ENCODE results near the gene XRN2. TPM values are rescaled to one million over a fixed set of nuclear protein-coding genes. Genes with fewer than 3 reads are reported as not detected.

The XRN2 gene
- total RNA-seq, 1 experiment from 2014 or later: 78.3 TPM

- POLR2A ChIA-PET (ENCODE audit: unreplicated experiment): no interaction called here
- peaks cover 75% of the 10 kb centered on the region for H3K79me2 ChIP-seq (ENCODE audit: low read depth)
Measured at GRCh38 chr20:21309678-21310467, 6.7 kb downstream of the XRN2 start.

DNA sequence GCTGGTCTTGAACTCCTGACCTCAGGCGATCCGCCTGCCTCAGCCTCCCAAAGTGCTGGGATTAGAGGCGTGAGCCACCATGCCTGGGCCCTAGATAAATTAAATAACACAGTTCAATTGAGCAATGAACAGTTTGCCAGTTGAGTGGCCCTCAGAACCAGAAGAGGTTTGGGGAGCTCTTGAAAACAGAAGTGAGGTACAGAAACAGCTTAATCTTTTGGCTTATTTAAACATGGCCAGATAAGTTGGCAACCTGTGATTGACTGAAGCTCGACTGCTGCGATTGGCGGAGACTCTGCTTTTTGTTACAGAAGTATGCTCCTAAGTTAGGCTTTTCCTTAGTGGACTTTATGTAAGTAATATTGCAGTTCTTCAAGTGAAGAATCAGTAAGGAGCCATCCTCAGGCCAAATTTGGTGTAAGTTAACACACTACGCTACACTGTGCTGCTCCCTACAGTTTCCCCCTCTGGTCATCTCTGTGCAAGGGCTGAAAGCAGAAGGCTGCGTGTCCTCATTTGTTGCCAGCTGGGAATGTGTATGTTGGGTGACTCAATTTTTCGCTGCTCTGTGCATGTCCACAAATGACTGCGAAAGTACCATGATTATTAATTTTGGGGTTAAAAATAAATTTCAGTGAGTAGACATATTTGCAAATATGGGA is 9.8 kb downstream of the XRN2 start:
- no TSS peak for BruUV-seq (replicated peaks)
- no peak overlapping the region for H3K27ac ChIP-seq
- peaks cover 99% of the 10 kb centered on the region for H4K20me1 ChIP-seq (ENCODE audit: insufficient read depth)
- H3K4me3 ChIP-seq: no peak overlapping the region
- ChIA-PET POLR2A (ENCODE audit: unreplicated experiment) (interaction anchor here (0.7 kb wide), 1 partner anchor 132 kb away, joined by 4 read pairs; no protein-coding TSS in a partner anchor), CTCF (no interaction called here)
- no peaks in the 10 kb centered on the region for H3F3A ChIP-seq (ENCODE audit: insufficient read depth, low read depth)
- H3K4me2 ChIP-seq: no peak overlapping the region
- no peaks in the 10 kb centered on the region for H3K9me2 ChIP-seq (ENCODE audit: insufficient read depth)
- H3K36me3 ChIP-seq (ENCODE audit: low read depth): 0 out of 2 replicates have a peak, but pooled peaks cover 14% of the 10 kb centered on the region
- peaks cover 100% of the 10 kb centered on the region for H3K79me2 ChIP-seq (ENCODE audit: low read depth)
- H3K4me1 ChIP-seq (replicated peaks; ENCODE audit: insufficient read depth): 0 out of 2 replicates have a peak, but pooled peaks cover 13% of the 10 kb centered on the region
- intact Hi-C loops (cut with micrococcal nuclease; ENCODE audit: unreplicated experiment): no loop called here
- no peak overlapping the region for H2AFZ ChIP-seq
- H3K9me3 ChIP-seq (ENCODE audit: insufficient read depth, low read depth): peaks cover 5% of the 10 kb centered on the region; the same call in 1 of the 2 replicates
- DNase-seq: no peak
- no peaks in the 10 kb centered on the region for H3K27me3 ChIP-seq (ENCODE audit: insufficient read depth, low read depth)
- TF ChIP-seq, protein P1, sequence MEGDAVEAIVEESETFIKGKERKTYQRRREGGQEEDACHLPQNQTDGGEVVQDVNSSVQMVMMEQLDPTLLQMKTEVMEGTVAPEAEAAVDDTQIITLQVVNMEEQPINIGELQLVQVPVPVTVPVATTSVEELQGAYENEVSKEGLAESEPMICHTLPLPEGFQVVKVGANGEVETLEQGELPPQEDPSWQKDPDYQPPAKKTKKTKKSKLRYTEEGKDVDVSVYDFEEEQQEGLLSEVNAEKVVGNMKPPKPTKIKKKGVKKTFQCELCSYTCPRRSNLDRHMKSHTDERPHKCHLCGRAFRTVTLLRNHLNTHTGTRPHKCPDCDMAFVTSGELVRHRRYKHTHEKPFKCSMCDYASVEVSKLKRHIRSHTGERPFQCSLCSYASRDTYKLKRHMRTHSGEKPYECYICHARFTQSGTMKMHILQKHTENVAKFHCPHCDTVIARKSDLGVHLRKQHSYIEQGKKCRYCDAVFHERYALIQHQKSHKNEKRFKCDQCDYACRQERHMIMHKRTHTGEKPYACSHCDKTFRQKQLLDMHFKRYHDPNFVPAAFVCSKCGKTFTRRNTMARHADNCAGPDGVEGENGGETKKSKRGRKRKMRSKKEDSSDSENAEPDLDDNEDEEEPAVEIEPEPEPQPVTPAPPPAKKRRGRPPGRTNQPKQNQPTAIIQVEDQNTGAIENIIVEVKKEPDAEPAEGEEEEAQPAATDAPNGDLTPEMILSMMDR (conservative IDR thresholded peaks at IDR 0.05): no peak
- no peak for TF ChIP-seq EZH2 (IDR thresholded peaks at IDR 0.05; ENCODE audit: low read depth)

More at GRCh38 chr20:21309678-21310467, 6.7 kb downstream of the XRN2 start:
- CTCF ChIA-PET: no interaction called here
- Histone ChIP-seq H3K9me2 (ENCODE audit: insufficient read depth) (no peaks in the 10 kb centered on the region), H3K27ac (no peak overlapping the region), H3F3A (ENCODE audit: insufficient read depth, low read depth) (no peaks in the 10 kb centered on the region), H3K9me3 (ENCODE audit: insufficient read depth, low read depth) (no peaks in the 10 kb centered on the region), H3K36me3 (ENCODE audit: low read depth) (0 out of 2 replicates have a peak, but pooled peaks cover 14% of the 10 kb centered on the region), H4K20me1 (ENCODE audit: insufficient read depth) (peaks cover 72% of the 10 kb centered on the region), H3K4me3 (no peak overlapping the region), H3K4me2 (no peak overlapping the region), H2AFZ (no peak overlapping the region), H3K4me1 (replicated peaks; ENCODE audit: insufficient read depth) (peaks cover 16% of the 10 kb centered on the region), H3K27me3 (ENCODE audit: insufficient read depth, low read depth) (no peaks in the 10 kb centered on the region)
- intact Hi-C loops (cut with micrococcal nuclease; ENCODE audit: unreplicated experiment): no loop called here
- DNase-seq: no peak
- TF ChIP-seq, protein P1 (conservative IDR thresholded peaks at IDR 0.05): no peak
- no peak for TF ChIP-seq EZH2 (IDR thresholded peaks at IDR 0.05; ENCODE audit: low read depth)
- no TSS peak for BruUV-seq (replicated peaks)

DNA sequence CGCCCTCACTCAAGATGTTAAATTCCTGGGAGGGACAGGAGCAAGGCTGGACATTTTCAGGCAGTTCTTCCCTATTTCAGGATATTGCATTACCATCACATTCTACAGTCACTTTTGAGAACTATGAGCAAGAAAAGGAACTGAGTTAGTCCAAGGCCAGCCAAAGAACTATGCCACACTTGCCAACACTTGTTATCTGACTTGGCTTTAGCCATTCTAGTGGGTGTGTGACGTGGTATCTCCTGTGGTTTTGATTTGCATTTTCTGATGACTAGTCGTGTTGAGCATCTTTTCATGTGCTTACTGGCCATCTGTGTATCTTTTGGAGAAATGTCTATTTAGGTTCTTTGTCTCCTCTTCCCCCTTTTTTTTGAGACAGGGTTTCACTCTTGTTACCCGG is 12.0 kb downstream of the XRN2 start:
- Histone ChIP-seq H4K20me1 (ENCODE audit: insufficient read depth) (peaks cover 98% of the 10 kb centered on the region), H3K9me3 (ENCODE audit: insufficient read depth, low read depth) (peaks cover 5% of the 10 kb centered on the region; the same call in 1 of the 2 replicates)
- POLR2A ChIA-PET (ENCODE audit: unreplicated experiment): no interaction called here

More for the DNA sequence above, 12.0 kb downstream of the XRN2 start:
- Histone ChIP-seq H3K36me3 (ENCODE audit: low read depth) (0 out of 2 replicates have a peak, but pooled peaks cover 3% of the 10 kb centered on the region), H3K27ac (no peak overlapping the region), H3K4me2 (no peak overlapping the region), H3K9me2 (ENCODE audit: insufficient read depth) (no peaks in the 10 kb centered on the region), H3F3A (ENCODE audit: insufficient read depth, low read depth) (0 out of 2 replicates have a peak, but pooled peaks cover 7% of the 10 kb centered on the region), H3K79me2 (ENCODE audit: low read depth) (peaks cover 99% of the 10 kb centered on the region), H2AFZ (no peak overlapping the region), H3K4me3 (no peak overlapping the region), H3K4me1 (replicated peaks; ENCODE audit: insufficient read depth) (0 out of 2 replicates have a peak, but pooled peaks cover 3% of the 10 kb centered on the region), H3K27me3 (ENCODE audit: insufficient read depth, low read depth) (no peaks in the 10 kb centered on the region)
- CTCF ChIA-PET: no interaction called here
- no peak for DNase-seq
- no peak for TF ChIP-seq EZH2 (IDR thresholded peaks at IDR 0.05; ENCODE audit: low read depth)
- TF ChIP-seq, protein P1 (conservative IDR thresholded peaks at IDR 0.05): no peak
- BruUV-seq (replicated peaks): no TSS peak
- intact Hi-C loops (cut with micrococcal nuclease; ENCODE audit: unreplicated experiment): no loop called here
